ENCODE data around the gene KCND3.

KCND3 gene

DNA sequence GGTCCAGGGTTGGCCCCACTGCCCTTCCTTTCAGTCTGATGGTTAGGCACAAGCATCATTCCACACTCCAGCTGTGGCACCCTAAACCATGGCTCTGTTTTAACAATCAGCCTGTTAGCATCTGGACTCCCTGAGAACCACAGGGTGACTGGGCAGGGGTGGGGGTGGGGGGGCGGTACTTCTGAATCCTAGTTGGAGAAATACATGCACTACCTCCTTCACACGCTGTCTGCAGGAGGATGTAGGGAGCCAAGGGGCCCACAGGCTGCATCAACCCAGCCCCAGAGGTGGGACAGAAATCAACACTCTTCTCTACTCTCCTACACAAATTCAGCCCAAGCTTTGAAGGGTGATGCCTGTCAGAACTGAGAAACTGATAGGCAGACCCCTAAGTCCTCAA lies 209.9 kb downstream of the KCND3 start:
- Histone ChIP-seq H3K4me3 (replicated peaks; ENCODE audit: insufficient read depth, low read length) (no peak overlapping the region), H3K27ac (replicated peaks) (no peak overlapping the region), H3K27me3 (ENCODE audit: insufficient read depth, poor library complexity, severe bottlenecking) (no peaks in the 10 kb centered on the region)
- no peak for DNase-seq (ENCODE audit: low read depth in 1 of 2, low spot score in 1 of 2)
- TF ChIP-seq REST (IDR thresholded peaks at IDR 0.05; ENCODE audit: insufficient replicate concordance, low read depth) (no peak), CTCF (IDR thresholded peaks at IDR 0.05; ENCODE audit: insufficient read depth, low read length) (no peak), SPI1 (IDR thresholded peaks at IDR 0.05; ENCODE audit: borderline replicate concordance, low read depth) (no peak), POLR2AphosphoS5 (IDR thresholded peaks at IDR 0.05; ENCODE audit: low read depth) (no peak), GABPA (IDR thresholded peaks at IDR 0.05; ENCODE audit: low read depth) (no peak)

DNA sequence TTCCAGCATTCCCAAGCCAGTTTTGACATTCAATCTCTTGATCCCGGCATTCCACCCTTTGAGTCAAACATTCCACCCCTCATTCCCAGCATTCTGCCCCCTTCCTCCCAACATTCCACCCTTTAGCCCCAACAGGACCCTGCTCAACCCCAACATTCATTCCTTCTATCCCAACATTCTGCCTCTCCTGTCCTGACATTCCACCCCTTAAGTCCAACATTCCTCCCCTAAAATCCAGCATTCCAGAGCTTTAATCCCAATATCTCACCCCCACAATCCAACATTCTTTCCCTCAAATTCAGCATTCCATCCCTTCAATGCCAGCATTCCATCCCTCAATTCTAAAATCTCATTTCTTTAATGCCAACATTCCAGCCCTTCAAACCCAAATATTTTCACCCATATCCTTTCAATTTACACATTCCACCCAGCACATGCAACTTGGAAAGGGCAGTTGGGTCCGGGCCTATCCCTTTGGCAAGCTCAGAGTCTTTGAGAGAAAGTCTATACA lies 210.9 kb downstream of the KCND3 start:
- Histone ChIP-seq H3K27me3 (ENCODE audit: insufficient read depth, poor library complexity, severe bottlenecking) (no peaks in the 10 kb centered on the region), H3K27ac (replicated peaks) (no peak overlapping the region), H3K4me3 (replicated peaks; ENCODE audit: insufficient read depth, low read length) (no peak overlapping the region)
- TF ChIP-seq POLR2AphosphoS5 (IDR thresholded peaks at IDR 0.05; ENCODE audit: low read depth): no peak
- TF ChIP-seq GABPA (IDR thresholded peaks at IDR 0.05; ENCODE audit: low read depth): no peak
- no peak for TF ChIP-seq SPI1 (IDR thresholded peaks at IDR 0.05; ENCODE audit: borderline replicate concordance, low read depth)
- no peak for TF ChIP-seq REST (IDR thresholded peaks at IDR 0.05; ENCODE audit: insufficient replicate concordance, low read depth)
- TF ChIP-seq CTCF (IDR thresholded peaks at IDR 0.05; ENCODE audit: insufficient read depth, low read length): no peak
- no peak for DNase-seq (ENCODE audit: low read depth in 1 of 2, low spot score in 1 of 2)

DNA sequence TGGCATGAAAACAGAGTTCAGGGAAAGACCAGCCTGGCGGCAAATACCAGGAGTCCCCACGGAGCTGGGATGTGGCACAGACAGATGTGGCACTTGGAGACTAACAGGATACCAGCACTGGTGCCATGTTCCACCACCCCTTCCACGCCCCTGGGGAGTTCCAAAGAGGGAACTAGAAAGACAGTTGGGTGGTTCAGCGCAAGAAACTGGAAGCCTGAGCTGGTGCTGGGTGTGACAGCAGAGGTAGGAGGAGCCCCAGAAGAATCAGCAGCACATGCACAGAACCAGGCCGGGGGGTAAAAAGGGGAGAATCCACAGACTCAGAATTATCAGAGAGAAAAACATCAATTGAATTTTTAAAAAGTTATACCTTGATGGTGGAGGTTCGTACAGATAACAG lies 211.4 kb downstream of the KCND3 start:
- TF ChIP-seq CTCF (IDR thresholded peaks at IDR 0.05; ENCODE audit: insufficient read depth, low read length) (no peak), SPI1 (IDR thresholded peaks at IDR 0.05; ENCODE audit: borderline replicate concordance, low read depth) (no peak), REST (IDR thresholded peaks at IDR 0.05; ENCODE audit: insufficient replicate concordance, low read depth) (no peak), POLR2AphosphoS5 (IDR thresholded peaks at IDR 0.05; ENCODE audit: low read depth) (no peak), GABPA (IDR thresholded peaks at IDR 0.05; ENCODE audit: low read depth) (no peak)
- H3K4me3 ChIP-seq (replicated peaks; ENCODE audit: insufficient read depth, low read length): no peak overlapping the region
- no peak for DNase-seq (ENCODE audit: low read depth in 1 of 2, low spot score in 1 of 2)
- no peaks in the 10 kb centered on the region for H3K27me3 ChIP-seq (ENCODE audit: insufficient read depth, poor library complexity, severe bottlenecking)
- no peak overlapping the region for H3K27ac ChIP-seq (replicated peaks)
